C4-2B (cell line): ENCODE results near the gene RNPC3.

ENCODE experiments used
- ZFX ChIP-seq: fragments of 450-650 bp; IDR thresholded peaks from 2 replicates; pipeline ENCODE4 v1.6.1; 2017
- TF ChIP-seq, protein P1 (sequence below): fragments of 450-650 bp; conservative IDR thresholded peaks from 2 replicates; pipeline ENCODE4 v1.5.1; 2017; ENCODE audit warnings: mild to moderate bottlenecking

DNA sequence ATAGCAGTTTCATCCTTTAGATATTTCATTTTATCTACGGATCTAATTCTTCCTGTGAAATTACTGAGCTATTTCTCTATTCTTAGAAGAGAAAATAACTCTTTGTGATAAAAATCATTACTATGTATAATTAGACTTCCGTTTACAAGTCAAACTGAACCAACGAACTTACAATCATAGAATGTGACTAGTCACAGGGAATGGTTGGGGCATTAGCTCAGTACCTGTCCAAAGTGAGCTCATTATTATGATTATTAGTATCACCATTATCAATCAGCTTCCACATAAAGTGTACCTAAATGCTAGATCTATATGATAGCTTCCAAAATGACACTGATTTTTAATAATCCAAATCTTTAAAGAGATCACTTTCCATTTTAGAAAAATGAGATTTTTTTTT lies 58.4 kb downstream of the RNPC3 start:
- TF ChIP-seq, protein P1, sequence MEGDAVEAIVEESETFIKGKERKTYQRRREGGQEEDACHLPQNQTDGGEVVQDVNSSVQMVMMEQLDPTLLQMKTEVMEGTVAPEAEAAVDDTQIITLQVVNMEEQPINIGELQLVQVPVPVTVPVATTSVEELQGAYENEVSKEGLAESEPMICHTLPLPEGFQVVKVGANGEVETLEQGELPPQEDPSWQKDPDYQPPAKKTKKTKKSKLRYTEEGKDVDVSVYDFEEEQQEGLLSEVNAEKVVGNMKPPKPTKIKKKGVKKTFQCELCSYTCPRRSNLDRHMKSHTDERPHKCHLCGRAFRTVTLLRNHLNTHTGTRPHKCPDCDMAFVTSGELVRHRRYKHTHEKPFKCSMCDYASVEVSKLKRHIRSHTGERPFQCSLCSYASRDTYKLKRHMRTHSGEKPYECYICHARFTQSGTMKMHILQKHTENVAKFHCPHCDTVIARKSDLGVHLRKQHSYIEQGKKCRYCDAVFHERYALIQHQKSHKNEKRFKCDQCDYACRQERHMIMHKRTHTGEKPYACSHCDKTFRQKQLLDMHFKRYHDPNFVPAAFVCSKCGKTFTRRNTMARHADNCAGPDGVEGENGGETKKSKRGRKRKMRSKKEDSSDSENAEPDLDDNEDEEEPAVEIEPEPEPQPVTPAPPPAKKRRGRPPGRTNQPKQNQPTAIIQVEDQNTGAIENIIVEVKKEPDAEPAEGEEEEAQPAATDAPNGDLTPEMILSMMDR = no peak
- no peak for TF ChIP-seq ZFX
